IMR-90 (cell line): Measurements from ENCODE around the gene PTGES2. TPM values are rescaled to one million over a fixed set of nuclear protein-coding genes. Genes with fewer than 3 reads are reported as not detected.
"Not testable (repeated sequence)": the region's sequence is repeated elsewhere in the genome, so short reads cannot be mapped to it uniquely, and the experiment has no call there.

Experiments
- ATAC-seq: fragments of 200-7000 bp; cut with Tn5 transposase; 2 replicates; pipeline ENCODE4 v1.9.1; 2020; ENCODE audit warnings: low read depth, mild to moderate bottlenecking, moderate library complexity
- BruUV-seq: library from RNA; stranded (reverse); fragments of 400-500 nt; replicated peaks from 2 replicates; lab custom pipeline; 2021; lab: Mats Ljungman, UMichigan
- CTCF ChIA-PET: fragments of 300-600 bp; formaldehyde crosslinking; extraction: SDS; loops from one replicate; lab custom pipeline; 2021; ENCODE audit warnings: antibody characterized with exemption; lab: Yijun Ruan, JAX
- POLR2A ChIA-PET: fragments of 300-600 bp; sonication (Branson Sonifier 250); formaldehyde crosslinking; loops from one replicate; lab custom pipeline; 2022; ENCODE audit warnings: antibody characterized with exemption; ENCODE audit not compliant: unreplicated experiment; lab: Charles Lee
- DNase-seq: peaks from one replicate; pipeline ENCODE4 v3.0.0; 2013
- H2AFZ ChIP-seq: replicated peaks from 2 replicates; pipeline ENCODE3; 2013; ENCODE audit warnings: low read length, mild to moderate bottlenecking; ENCODE audit not compliant: poor library complexity
- H2AK5ac ChIP-seq: 2 replicates; pipeline ENCODE4 v1.6.1; 2013; ENCODE audit warnings: low read depth, low read length, inconsistent platforms
- H2AK9ac ChIP-seq: replicated peaks from 2 replicates; pipeline ENCODE3; 2013; ENCODE audit warnings: mild to moderate bottlenecking, low read depth, low read length, moderate library complexity; ENCODE audit not compliant: poor library complexity
- H2BK120ac ChIP-seq: 2 replicates; pipeline ENCODE4 v1.6.1; 2013; ENCODE audit warnings: low read depth, low read length, inconsistent platforms
- H2BK15ac ChIP-seq: 3 replicates; pipeline ENCODE4 v1.6.1; 2013; ENCODE audit warnings: low read depth, low read length, inconsistent platforms
- H2BK20ac ChIP-seq: 2 replicates; pipeline ENCODE4 v1.6.1; 2013; ENCODE audit warnings: low read depth, mild to moderate bottlenecking, inconsistent platforms, low read length, moderate library complexity
- H2BK5ac ChIP-seq: 2 replicates; pipeline ENCODE4 v1.6.1; 2013; ENCODE audit warnings: mild to moderate bottlenecking, low read depth, low read length, inconsistent platforms; ENCODE audit not compliant: poor library complexity, severe bottlenecking
- H3K14ac ChIP-seq: replicated peaks from 2 replicates; pipeline ENCODE4 v1.6.1; 2013; ENCODE audit warnings: low read depth, low read length, inconsistent platforms
- H3K18ac ChIP-seq: 2 replicates; pipeline ENCODE4 v1.6.1; 2013; ENCODE audit warnings: low read depth, low read length, control low read depth
- H3K23ac ChIP-seq: 2 replicates; pipeline ENCODE4 v1.6.1; 2013; ENCODE audit warnings: low read depth, low read length, inconsistent platforms
- H3K27ac ChIP-seq: 2 replicates; pipeline ENCODE4 v1.5.1; 2013; ENCODE audit warnings: mild to moderate bottlenecking, control low read depth, low read length; ENCODE audit not compliant: insufficient read depth
- H3K27me3 ChIP-seq: 2 replicates; pipeline ENCODE4 v1.6.1; 2013; ENCODE audit warnings: low read length; ENCODE audit not compliant: control insufficient read depth, insufficient read depth
- H3K36me3 ChIP-seq: 2 replicates; pipeline ENCODE4 v1.6.1; 2013; ENCODE audit warnings: low read length, mixed read lengths; ENCODE audit not compliant: control insufficient read depth, insufficient read depth
- H3K4ac ChIP-seq: 2 replicates; pipeline ENCODE4 v1.6.1; 2013; ENCODE audit warnings: low read depth, low read length, inconsistent platforms
- H3K4me1 ChIP-seq: 2 replicates; pipeline ENCODE4 v1.6.1; 2013; ENCODE audit warnings: low read length, mixed read lengths; ENCODE audit not compliant: control insufficient read depth, insufficient read depth
- H3K4me2 ChIP-seq: 2 replicates; pipeline ENCODE4 v1.6.1; 2013; ENCODE audit warnings: low read depth, mild to moderate bottlenecking, control low read depth, low read length, moderate library complexity
- H3K4me3 ChIP-seq: 2 replicates; pipeline ENCODE4 v1.5.1; 2013; ENCODE audit warnings: low read depth, mild to moderate bottlenecking, control low read depth, low read length, moderate library complexity; ENCODE audit not compliant: insufficient read depth
- H3K56ac ChIP-seq: 2 replicates; pipeline ENCODE4 v1.6.1; 2013; ENCODE audit warnings: low read length, inconsistent platforms; ENCODE audit not compliant: insufficient read depth; ENCODE audit errors: extremely low read depth
- H3K79me1 ChIP-seq, 2 experiments: 2 replicates each; pipeline ENCODE4 v1.6.1; 2013; ENCODE audit warnings: low read length in 2 of 2, inconsistent platforms in 1 of 2, low read depth in 1 of 2
- H3K9ac ChIP-seq: 2 replicates; pipeline ENCODE4 v1.6.1; 2013; ENCODE audit warnings: low read depth, low read length, control low read depth
- H3K9me1 ChIP-seq: 2 replicates; pipeline ENCODE4 v1.6.1; 2013; ENCODE audit warnings: low read length, inconsistent platforms; ENCODE audit not compliant: insufficient read depth
- H3K9me3 ChIP-seq: 2 replicates; pipeline ENCODE4 v1.6.1; 2013; ENCODE audit warnings: low read length; ENCODE audit not compliant: control insufficient read depth, insufficient read depth
- H4K20me1 ChIP-seq: 2 replicates; pipeline ENCODE4 v1.6.1; 2013; ENCODE audit warnings: low read length, inconsistent platforms; ENCODE audit not compliant: insufficient read depth
- H4K5ac ChIP-seq: 2 replicates; pipeline ENCODE4 v1.6.1; 2013; ENCODE audit warnings: mild to moderate bottlenecking, low read depth, low read length, control low read depth
- H4K8ac ChIP-seq, 2 experiments: 2 replicates each; pipeline ENCODE4 v1.6.1; 2013; ENCODE audit warnings: low read depth in 2 of 2, low read length in 2 of 2, control low read depth in 1 of 2, inconsistent platforms in 1 of 2
- H4K91ac ChIP-seq: 2 replicates; pipeline ENCODE4 v1.6.1; 2013; ENCODE audit warnings: low read depth, low read length, inconsistent platforms; ENCODE audit not compliant: insufficient read depth
- WGBS, 2 experiments: methylation state at CpG; one replicate each; pipeline versions ENCODE4 v1.1.5 to v1.1.7; 2013; ENCODE audit warnings: missing lambda C conversion rate in 2 of 2; ENCODE audit not compliant: insufficient read length in 1 of 2; ENCODE audit errors: extremely low coverage in 2 of 2; 5-methylcytosine and 5-hydroxymethylcytosine counted together
- dilution Hi-C: fragments of 300-500 bp; cut with HindIII; formaldehyde crosslinking; loops from one replicate; pipeline ENCODE4 v1.14.3; 2018; ENCODE audit warnings: low sequenced_read_pairs; ENCODE audit not compliant: unreplicated experiment
- in situ Hi-C: fragments of 300-500 bp; cut with MboI; formaldehyde crosslinking; loops from 3 replicates; pipeline ENCODE4 v1.14.3; 2019; ENCODE audit warnings: low sequenced_read_pairs, inconsistent platforms, mixed read lengths
- intact Hi-C: fragments of 100-400 bp; cut with micrococcal nuclease; formaldehyde crosslinking; loops from 2 replicates; pipeline ENCODE4 v1.10.0; 2022
- polyA plus RNA-seq, 3 experiments: library from polyadenylated mRNA; depleted of rRNA; stranded (reverse); fragments of >200 nt; gene quantifications; 2 replicates each; pipeline ENCODE4 v1.2.3, GENCODE V29; 2012; ENCODE audit warnings: low replicate concordance in 1 of 3
- total RNA-seq: library from RNA; depleted of rRNA; stranded (reverse); fragments of >200 nt; gene quantifications from 2 replicates; pipeline ENCODE4 v1.2.3, GENCODE V29; 2012

Gene PTGES2
- total and polyA plus RNA-seq, 2 of the 4 experiments (the other 2 are of a cell fraction), result 100 to 107 TPM

DNA sequence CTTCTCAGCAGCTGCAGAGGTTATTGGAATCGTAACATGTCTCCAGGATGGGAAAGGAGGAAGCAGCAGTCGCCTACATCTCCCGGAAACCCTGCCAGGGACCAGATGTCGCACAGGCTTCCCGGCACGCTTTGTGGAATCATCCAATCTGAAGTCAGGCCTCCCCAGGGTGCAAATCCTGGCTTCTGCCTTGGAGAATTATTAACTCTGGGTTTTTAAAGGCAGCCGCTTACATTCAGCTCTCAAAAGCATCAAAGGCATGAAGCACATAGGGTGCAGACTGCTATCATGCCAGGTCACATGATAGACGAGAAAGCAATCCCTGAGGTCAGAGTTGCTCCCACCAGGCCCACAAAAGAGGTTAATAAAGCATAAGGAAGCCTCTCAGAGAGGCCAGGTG, 4.6 kb upstream of the PTGES2 start:
- POLR2A ChIA-PET, result not testable (repeated sequence)

GRCh38 chr9:128131346-128131745, 3.8 kb upstream of the PTGES2 start:
- H3K9me1 ChIP-seq, in situ Hi-C loops, H3K56ac ChIP-seq, H3K9me3 ChIP-seq, H4K5ac ChIP-seq, H4K20me1 ChIP-seq, H3K4me1 ChIP-seq, H3K18ac ChIP-seq, H3K4me2 ChIP-seq, H4K91ac ChIP-seq, H2BK5ac ChIP-seq, H2AK9ac ChIP-seq, H2BK15ac ChIP-seq, H2BK20ac ChIP-seq, H3K14ac ChIP-seq, H2AK5ac ChIP-seq, H3K4me3 ChIP-seq, BruUV-seq, H2BK120ac ChIP-seq, intact Hi-C loops, ATAC-seq, H3K9ac ChIP-seq, POLR2A ChIA-PET, CTCF ChIA-PET, H3K27ac ChIP-seq, H3K23ac ChIP-seq, dilution Hi-C loops, H4K8ac ChIP-seq, H2AFZ ChIP-seq, DNase-seq, H3K36me3 ChIP-seq, H3K4ac ChIP-seq: not testable (repeated sequence)
- Histone ChIP-seq H3K27me3 (peaks cover 14% of the 10 kb centered on the region), H3K79me1 (peaks cover 6 to 19% of the 10 kb centered on the region in 2 experiments; a peak in 3 of 4 replicates)
- 91% methylated on average over 4 of the region's 8 CpGs; no CpG with 5 or more reads in 1 of the 2 experiments for WGBS, 2 experiments

More for the DNA sequence above, 4.6 kb upstream of the PTGES2 start:
- H3K23ac ChIP-seq, H3K4me1 ChIP-seq, H2BK20ac ChIP-seq, dilution Hi-C loops, H3K9me3 ChIP-seq, H4K5ac ChIP-seq, H2AK5ac ChIP-seq, BruUV-seq, H3K4me2 ChIP-seq, H2BK120ac ChIP-seq, H3K9ac ChIP-seq, DNase-seq, H2BK15ac ChIP-seq, H4K8ac ChIP-seq, H3K4me3 ChIP-seq, H3K18ac ChIP-seq, H3K56ac ChIP-seq, H2AK9ac ChIP-seq, H4K20me1 ChIP-seq, H4K91ac ChIP-seq, H3K14ac ChIP-seq, H2BK5ac ChIP-seq, CTCF ChIA-PET, in situ Hi-C loops, H3K27ac ChIP-seq, ATAC-seq, H2AFZ ChIP-seq, intact Hi-C loops, H3K36me3 ChIP-seq, H3K4ac ChIP-seq: not testable (repeated sequence)
- Histone ChIP-seq H3K79me1 (peaks cover 1 to 12% of the 10 kb centered on the region in 2 experiments; a peak in 2 of 4 replicates), H3K9me1 (peaks cover 11% of the 10 kb centered on the region), H3K27me3 (peaks cover 14% of the 10 kb centered on the region)
- 20% methylated on average over 1 of the region's 8 CpGs; no CpG with 5 or more reads in 1 of the 2 experiments for WGBS, 2 experiments
